HFF-Myc (cell line): ENCODE data around the gene CD96.
"Not testable (repeated sequence)": the region's sequence is repeated elsewhere in the genome, so short reads cannot be mapped to it uniquely, and the experiment has no call there.

Source experiments
- DNase-seq: peaks from one replicate; pipeline ENCODE4 v3.0.0-alpha.2; 2011; ENCODE audit warnings: low read depth; ENCODE audit errors: extremely low read depth
- H3K4me3 ChIP-seq: replicated peaks from 2 replicates; pipeline ENCODE4 v1.5.1; 2011; ENCODE audit warnings: low read depth, mild to moderate bottlenecking, control low read depth, low read length
- TF ChIP-seq, protein P1 (sequence below): IDR thresholded peaks from 2 replicates; pipeline ENCODE4 v1.5.1; 2012; ENCODE audit warnings: mild to moderate bottlenecking, low read depth, low read length, control low read depth; ENCODE audit errors: missing control alignments

The CD96 gene

GRCh38 chr3:111666041-111666735 lies 124.2 kb downstream of the CD96 start:
- no peak overlapping the region for H3K4me3 ChIP-seq
- TF ChIP-seq, protein P1, sequence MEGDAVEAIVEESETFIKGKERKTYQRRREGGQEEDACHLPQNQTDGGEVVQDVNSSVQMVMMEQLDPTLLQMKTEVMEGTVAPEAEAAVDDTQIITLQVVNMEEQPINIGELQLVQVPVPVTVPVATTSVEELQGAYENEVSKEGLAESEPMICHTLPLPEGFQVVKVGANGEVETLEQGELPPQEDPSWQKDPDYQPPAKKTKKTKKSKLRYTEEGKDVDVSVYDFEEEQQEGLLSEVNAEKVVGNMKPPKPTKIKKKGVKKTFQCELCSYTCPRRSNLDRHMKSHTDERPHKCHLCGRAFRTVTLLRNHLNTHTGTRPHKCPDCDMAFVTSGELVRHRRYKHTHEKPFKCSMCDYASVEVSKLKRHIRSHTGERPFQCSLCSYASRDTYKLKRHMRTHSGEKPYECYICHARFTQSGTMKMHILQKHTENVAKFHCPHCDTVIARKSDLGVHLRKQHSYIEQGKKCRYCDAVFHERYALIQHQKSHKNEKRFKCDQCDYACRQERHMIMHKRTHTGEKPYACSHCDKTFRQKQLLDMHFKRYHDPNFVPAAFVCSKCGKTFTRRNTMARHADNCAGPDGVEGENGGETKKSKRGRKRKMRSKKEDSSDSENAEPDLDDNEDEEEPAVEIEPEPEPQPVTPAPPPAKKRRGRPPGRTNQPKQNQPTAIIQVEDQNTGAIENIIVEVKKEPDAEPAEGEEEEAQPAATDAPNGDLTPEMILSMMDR: no peak
- DNase-seq: no peak

- DNase-seq: no peak
- H3K4me3 ChIP-seq: no peak overlapping the region
- TF ChIP-seq, protein P1: no peak
Observed at GRCh38 chr3:111667170-111667569, 125.2 kb downstream of the CD96 start.

DNA sequence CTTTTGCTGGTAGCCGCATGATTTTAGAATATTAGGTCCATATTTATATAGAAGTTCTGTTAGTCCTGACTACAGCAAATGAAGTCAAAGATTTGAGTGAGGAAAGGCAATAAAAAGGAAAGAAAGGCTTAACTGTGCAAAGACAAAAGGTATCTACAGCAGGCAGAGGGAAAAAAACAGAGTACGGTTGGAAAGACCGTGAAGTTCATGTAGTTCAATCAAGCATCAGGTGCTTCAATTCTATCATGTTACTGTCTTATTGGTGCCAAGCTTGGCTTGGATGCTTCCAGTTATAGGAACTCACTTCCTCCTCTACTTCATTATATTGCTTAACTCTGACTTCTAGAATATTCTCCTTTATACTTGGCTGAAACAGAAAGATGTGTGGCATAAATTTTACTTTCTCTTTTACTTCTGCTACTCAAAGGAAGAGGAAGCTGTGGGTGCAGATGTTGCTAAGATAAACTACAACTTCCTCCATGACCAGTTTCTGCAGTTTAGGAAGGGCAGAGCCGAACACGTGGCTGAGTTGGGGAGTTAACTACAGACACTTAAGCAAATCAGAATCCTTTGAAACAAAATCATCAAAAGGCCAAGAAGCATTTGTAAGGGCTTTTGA lies 125.7 kb downstream of the CD96 start:
- H3K4me3 ChIP-seq: no peak overlapping the region
- TF ChIP-seq, protein P1: no peak
- no peak for DNase-seq

- DNase-seq: no peak
- TF ChIP-seq, protein P1: no peak
- H3K4me3 ChIP-seq: no peak overlapping the region
Observed at GRCh38 chr3:111668326-111668725, 126.3 kb downstream of the CD96 start.

- H3K4me3 ChIP-seq: no peak overlapping the region
- TF ChIP-seq, protein P1: peak; percentile 67
- peak; percentile 50 for DNase-seq
Observed at GRCh38 chr3:111668888-111669488, 127.0 kb downstream of the CD96 start.

DNA sequence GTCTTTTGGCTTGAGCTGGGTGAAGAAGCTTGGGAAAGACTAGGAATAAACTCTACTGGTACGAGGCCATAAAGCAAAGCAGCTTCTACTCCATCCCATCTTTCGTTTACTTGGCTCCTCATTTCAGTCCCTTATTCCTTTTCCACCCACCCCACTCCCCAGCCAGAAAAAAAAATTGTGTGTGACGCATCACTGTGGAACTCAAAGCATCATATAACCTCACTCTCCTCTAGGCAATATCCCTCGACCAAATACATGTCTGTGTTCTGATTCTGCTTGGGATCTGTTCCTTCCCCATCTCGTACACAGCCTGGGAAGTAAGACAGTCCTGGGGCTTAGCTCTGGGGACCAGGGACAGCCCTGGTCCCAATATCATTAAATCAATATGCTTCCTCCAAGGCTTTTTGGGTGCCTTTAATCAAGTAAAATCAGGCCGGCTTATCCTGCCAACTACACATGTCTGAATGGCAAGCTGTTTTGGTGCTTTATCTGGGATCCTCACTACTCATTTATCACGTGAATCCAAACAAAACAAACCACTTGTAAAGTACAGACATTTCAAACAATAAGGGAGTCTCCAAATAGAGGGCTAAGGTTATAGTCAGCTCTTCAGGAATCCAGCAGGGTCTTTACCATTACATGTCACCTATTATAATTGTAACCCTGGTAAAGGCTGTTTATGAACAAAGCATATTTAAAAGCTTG lies 128.1 kb downstream of the CD96 start:
- TF ChIP-seq, protein P1: no peak
- H3K4me3 ChIP-seq: no peak overlapping the region
- DNase-seq: no peak

- DNase-seq, H3K4me3 ChIP-seq: not testable (repeated sequence)
Observed at GRCh38 chr3:111672461-111672860, 130.5 kb downstream of the CD96 start.
